Anterior cingulate cortex (tissue), 58 donors: ENCODE measurements around the gene B3GNT5.
A peak's percentile ranks its signal among the peaks of the same experiment; 100 is the strongest.

Experiments used
- DNase-seq, 58 donors: peaks; one replicate each; lab custom pipeline; 2025; lab: John Stamatoyannopoulos, UW

The B3GNT5 gene

GRCh38 chr3:183285828-183286457, 32.9 kb downstream of the B3GNT5 start:
- DNase-seq: peak in 45 of 58 donors; percentile 14 to 77 (median 48)

- DNase-seq: no peak
Observed at GRCh38 chr3:183287301-183287971, 34.4 kb downstream of the B3GNT5 start.

DNA sequence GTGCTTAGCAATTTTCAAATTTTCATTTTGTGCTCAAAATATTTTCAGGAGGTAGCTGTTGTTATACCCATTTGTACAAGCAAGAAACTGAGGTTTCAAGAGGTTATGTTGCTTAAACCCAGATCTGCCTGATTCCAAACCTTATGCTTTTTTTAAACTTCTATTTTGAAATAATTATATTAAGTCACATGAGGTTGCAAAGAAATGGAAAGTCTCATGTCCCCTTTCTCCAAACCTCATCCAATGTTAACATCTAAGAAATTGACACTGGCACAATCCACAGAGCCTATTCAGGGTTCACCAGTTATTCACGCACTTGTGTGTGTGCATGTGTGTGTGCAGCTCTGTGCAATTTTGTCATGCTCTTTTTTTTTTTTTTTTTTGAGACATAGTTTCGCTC, 35.1 kb downstream of the B3GNT5 start:
- DNase-seq: no peak

DNA sequence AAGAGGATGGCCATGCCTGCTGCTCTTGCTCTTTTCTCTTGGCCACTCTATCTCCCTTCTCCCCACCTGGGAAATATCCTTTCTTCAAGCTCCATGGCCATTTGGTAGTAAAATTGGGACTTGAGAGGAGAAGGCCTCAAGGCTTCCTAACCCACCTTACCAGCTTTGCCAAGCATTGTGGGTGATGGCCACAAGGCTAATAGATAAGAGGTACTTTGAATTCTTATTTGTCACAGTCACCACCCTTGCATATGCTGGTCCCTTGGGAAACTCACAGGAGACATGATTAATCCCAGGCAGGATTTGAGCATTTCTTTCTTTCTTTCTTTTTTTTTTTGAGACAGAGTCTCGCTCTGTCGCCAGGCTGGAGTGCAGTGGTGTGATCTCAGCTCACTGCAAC, 37.2 kb downstream of the B3GNT5 start:
- DNase-seq: no peak

DNA sequence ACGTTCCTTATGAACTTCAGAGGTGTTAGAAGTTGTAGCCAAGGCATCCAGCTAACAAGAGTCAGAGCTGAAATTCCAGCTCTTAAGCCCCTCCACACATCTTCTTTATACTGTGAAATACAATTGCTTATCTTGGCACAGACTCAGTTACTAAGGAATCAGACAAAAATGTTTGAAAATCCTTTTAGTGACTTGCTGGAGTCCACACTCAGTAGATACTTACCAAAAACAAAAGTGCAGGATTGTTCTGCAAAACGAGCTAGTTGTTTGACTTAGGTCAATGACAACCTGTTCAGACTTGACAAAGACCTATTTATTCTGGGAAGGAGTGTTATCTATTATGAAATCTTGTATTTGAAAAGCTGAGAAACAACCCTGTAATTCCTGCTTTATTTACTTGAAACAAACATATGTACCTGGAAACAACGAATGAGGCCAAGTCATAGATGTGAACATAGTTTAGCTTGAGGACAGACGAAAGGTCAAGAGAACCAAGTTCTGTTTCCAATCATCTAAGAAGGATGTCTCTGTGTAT, 38.5 kb downstream of the B3GNT5 start:
- no peak for DNase-seq

GRCh38 chr3:183293966-183294365, 40.9 kb downstream of the B3GNT5 start:
- DNase-seq: no peak

GRCh38 chr3:183295211-183295610, 42.2 kb downstream of the B3GNT5 start:
- peak in 2 of 58 donors; percentile 13 to 16 for DNase-seq

DNA sequence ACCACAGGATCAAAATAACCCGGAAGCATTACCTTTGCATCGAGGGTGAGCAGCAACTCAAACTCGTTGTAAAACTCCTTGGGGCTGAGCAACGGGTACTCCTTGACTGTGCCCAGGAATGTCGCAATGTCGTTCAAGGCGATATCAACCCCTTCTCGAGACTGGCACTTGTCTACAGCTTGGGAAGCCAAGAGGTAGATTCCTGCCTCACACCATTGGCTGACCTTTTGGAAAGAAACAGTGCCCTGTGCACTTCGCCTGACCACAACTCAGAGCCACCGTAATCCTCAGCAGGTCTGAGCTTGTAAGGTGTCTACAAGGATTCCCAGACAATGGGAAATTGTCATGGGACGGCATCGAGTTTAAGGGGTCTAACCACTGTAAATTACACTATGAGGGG, 43.9 kb downstream of the B3GNT5 start:
- DNase-seq: no peak

DNA sequence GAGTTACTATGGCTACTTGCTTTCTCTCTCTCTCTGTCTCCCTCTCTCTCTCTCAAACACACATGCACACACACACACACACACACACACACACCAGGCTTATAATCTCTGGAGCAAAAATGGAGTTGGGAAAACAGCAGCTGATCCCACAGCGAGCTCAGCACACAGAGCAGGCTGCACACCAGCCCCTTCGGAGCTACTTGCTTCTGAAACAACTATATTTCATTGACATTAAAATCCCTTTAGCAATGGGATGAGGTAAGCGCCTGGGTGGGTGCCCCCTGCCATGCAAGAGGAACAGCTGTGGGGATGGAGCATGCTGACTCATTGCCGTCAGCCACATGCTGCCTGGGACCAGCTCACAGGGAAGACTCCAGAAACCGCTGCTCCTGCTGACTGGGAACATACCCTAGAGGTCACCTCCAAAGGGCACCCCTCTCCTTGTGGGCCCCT, 45.7 kb downstream of the B3GNT5 start:
- DNase-seq: peak in 53 of 58 donors; percentile 5 to 79 (median 49)

DNA sequence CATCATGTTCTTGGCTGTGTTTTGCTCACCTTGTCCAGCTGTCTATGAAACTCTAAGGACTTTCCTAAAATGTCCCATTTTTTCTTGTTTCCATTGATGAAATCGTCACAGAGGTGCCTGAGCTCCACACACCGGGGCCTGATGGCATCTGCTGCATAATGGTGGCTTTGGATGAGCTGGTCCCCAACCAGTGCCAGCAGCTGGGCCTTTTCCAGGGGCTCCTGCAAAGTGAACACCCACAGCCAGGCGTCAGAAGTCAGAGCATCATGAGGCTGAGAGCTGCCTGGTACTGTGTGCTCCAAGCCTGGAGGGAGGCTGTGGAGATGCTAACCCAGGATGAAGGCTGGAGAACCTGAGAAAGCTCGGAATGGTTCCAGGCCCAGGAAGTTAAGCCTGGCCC, 46.9 kb downstream of the B3GNT5 start:
- peak in 5 of 58 donors; percentile 1 to 36 (median 5) for DNase-seq

GRCh38 chr3:183300996-183301562, 48.0 kb downstream of the B3GNT5 start:
- DNase-seq: no peak

DNA sequence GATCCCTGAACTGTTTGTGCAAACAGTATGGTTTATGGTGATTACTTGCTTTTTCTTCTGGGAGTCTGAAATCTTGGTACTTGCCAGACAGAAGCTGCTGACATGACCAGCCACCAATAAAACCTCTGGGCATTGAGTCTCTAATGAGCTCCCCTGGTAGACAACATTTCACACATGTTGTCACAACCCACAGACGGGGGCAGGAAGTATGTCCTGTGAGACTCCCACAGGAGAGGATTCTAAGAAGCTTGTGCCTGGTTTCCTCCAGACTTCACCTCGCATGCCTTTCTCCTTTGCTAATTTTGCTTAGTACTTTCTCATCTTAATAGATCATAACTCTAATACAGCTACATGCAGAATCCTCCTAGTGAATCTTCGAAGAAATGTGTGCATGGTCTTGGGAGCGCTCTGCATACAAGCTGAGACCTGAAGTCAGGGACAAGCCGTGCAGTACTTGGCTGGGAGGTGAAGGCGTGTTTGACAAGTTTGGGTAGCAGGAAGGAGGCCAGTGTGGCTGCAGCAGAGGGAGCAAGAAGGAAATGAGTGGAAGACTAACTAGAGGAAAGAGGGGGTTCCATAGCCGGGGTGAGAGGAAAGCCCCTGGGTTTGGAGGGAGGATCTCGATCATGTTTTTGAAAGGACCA, 49.0 kb downstream of the B3GNT5 start:
- no peak for DNase-seq

GRCh38 chr3:183303690-183304089, 50.6 kb downstream of the B3GNT5 start:
- no peak for DNase-seq

- peak in 50 of 58 donors; percentile 3 to 77 (median 26) for DNase-seq
Observed at GRCh38 chr3:183306798-183307671, 54.0 kb downstream of the B3GNT5 start.

DNA sequence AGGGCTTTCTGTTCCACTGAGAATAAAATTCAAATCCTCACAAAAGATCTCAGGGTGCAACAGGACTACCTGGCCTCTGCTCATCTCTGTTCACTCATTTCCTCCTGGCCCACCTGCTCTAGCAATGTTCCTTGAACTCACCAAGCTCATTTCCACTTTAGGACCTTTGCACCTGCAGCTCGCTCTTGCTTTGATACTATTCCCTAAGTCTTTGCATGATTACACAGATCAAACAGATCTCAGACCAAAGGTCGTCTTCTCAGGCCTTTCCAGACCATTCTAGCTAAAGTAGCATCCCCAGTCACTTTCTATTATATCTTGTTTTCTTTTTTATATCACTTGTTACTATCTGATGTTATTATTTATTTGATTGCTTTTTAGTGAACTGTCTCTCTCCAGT, 54.7 kb downstream of the B3GNT5 start:
- no peak for DNase-seq

DNA sequence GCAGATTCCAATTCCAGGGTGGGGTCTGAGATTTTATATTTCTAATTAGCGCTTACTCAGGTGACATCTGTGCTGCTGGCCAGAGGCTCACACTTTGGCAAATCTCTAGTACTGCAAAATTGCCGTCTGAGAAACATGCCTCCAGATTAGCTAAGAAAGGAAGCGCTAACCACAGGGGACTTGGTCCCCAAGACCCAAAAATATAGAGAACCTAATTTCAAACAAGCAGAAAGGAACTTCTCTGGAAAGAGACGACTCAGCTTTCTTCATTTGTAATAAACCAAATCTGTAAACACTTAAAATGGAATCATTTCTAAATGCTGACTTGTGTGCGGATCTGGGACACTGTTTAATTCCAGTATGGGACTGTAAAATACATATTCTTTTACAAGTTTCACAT, 55.7 kb downstream of the B3GNT5 start:
- no peak for DNase-seq

DNA sequence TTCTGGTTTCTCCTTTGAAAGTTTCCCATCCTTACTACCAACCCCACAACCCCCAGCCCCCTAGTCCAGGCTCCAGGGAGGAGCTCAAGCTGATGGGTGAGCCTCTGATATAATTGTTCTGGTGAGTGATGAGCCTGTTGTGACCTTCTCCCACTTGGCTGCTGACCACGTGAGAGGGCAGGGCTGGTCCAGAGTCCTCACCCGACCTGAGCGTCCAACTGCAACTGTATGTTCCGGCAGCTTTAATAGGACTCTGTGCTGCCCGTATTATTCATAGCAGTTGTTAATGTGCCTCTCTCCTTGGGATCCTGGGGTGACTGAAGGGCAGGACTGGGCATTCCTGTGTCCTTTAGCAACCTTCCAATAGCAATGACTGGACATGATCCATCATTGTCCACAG, 56.2 kb downstream of the B3GNT5 start:
- DNase-seq: peak in 1 of 58 donors; percentile 11

- no peak for DNase-seq
Observed at GRCh38 chr3:183310936-183311335, 57.9 kb downstream of the B3GNT5 start.

GRCh38 chr3:183312433-183312832, 59.4 kb downstream of the B3GNT5 start:
- DNase-seq: no peak

DNA sequence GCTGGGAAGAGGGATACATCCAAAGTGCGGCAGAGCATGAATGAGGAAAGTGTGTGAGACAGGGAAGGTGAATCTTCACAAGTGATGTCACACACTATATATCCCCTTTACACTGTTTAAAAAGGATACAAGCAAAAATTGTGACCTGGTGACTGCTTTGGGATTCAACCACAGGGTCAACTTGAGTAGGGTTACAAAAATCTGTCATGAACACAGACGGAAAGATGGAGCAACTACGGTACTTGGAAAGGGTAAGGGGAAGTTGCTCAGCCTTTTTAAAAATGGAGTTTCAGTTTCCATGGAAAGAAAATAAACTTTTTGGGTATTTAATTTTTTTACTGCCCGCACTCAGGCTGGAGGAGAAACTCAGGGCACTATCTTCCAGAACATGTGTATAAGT, 60.3 kb downstream of the B3GNT5 start:
- DNase-seq: no peak
